ENCODE measurements around the gene ATP7B.

GRCh38 chr13:51925865-51926527 is 85.3 kb downstream of the ATP7B start:
- TF ChIP-seq EZH2 (IDR thresholded peaks at IDR 0.05; ENCODE audit: borderline replicate concordance, low read depth, low read length, severe bottlenecking), result no peak
- no peak for TF ChIP-seq CTCF (IDR thresholded peaks at IDR 0.05; ENCODE audit: borderline replicate concordance, extremely low read depth, low read length, poor library complexity, severe bottlenecking)

All from DND-41 (cell line).